T1000 (cell line): ENCODE data around the gene FIGNL2.

Experiments used
- DNase-seq: peaks from one replicate; lab custom pipeline; 2025; ENCODE audit warnings: mixed read lengths; lab: John Stamatoyannopoulos, UW

Gene FIGNL2

DNA sequence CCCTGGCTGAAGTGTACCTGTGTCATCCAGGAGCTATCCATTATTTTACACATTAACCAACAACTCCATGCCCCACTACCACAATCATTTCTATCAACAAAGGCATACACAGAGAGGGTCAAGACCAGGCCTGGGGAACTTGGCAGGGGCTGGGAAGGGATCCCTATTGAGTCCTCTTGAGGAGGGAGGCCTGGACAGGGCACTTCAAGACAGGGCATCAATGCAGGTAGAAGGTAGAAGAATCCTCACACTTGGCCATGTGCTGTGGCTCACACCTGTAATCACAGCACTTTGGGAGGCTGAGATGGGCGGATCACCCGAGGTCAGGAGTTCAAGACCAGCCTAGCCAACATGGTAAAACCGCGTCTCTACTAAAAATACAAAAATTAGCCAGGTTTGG is 26.0 kb upstream of the FIGNL2 start:
- DNase-seq, result no peak

DNA sequence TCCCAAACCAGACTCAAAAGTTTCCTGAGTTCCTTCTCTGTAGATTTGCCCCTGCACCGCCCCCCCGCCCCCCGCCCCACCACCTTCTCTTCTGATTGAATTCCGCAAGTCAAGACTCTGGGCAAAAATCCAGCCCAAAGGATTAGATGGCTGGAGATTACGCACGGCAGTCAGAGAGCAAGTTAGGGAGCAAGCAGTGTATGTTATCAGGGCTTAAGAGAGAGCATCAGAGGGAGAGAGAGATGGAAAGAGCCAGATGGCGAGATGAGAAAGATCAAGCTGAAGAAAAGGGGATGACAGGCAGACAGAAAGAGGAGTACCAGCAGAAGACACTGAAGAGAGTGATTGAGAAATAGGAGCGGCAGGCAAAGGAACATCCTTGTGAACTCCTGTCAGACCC is 25.5 kb upstream of the FIGNL2 start:
- no peak for DNase-seq

DNA sequence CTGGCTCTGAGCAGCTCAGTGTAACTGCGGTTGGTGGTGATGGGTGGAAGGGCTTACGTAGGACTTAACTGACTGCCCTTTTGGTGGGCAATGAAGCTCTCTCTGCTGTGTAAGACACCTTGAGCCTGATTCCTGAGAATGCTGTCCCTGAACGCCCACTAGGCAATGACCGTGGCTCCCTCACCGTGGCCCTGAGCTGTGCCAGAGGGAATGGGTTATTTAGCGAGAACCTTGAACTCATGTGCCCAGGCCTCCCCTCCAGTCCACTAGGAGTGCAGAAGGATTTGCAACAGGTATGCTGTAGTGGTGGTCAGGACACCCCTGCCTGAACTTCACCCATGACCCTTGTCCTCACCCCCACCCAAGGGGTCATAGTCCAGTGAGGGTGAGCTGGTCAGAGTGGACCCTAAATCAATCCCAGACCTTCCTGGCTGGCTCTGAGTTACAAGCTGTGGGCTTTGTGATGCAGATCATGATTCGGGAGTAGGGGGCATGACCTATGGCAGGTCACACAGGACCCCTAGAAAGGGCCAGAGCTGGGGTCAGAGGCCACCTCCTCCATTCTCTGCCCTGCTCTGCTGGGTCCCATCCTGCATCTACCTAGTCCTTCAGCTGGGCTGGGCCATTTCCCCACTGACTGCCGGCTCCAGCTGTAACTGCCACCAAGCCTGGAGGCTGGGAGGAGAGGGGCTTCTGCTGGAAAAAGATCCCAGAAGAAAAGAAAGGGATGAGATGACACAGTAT is 24.9 kb upstream of the FIGNL2 start:
- DNase-seq, result no peak

DNA sequence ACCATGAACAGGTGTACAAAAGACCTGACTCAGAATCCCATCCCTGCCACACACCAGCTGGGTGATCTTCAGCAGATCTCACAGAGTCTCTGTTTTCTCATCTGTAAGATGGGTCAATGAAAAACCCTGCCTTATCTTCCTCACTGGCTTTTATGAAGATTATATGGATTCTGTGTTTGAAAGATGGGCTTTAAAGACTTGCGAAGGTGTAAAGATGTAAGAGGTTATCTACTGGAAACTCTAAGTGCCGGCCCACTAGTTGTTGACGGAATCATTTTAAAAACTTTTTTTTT is 24.1 kb upstream of the FIGNL2 start:
- DNase-seq, result no peak

DNA sequence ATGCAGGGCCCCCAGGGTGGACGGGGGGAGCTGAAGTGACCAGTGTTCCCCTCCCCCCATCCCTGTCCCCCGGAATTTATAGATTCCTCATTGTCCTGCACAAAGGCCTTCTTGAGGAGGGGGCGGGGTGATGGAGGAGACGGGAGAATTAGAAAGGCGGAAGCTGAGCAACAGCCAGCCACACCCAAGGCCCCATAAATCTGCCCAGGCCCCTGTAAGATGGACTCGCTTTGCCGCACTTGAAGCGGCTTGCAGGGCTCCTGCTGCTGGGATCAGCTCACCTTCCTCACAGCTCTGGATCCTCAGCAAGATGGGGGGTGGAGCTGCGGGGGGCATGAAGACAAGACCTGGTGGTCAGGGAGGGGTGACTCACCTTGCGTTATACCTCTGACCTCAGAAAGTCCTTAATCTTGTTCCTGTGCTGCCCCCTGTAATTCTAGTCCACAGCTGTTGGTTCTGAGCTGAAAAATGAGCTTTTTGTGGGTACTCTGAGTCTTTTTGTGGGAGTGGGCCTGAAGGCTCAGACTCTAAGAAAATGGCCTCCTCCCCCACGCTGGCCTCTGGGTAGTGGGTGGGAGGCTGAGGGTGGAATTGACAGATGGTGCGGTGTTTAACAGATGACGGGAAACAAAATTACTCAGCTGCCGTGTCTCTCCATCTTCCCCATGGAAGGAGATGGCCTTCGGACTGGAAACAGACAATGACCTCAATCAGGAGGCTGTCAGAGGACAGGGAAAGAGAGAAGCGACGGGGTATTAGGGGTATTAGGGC is 23.6 kb upstream of the FIGNL2 start:
- no peak for DNase-seq

DNA sequence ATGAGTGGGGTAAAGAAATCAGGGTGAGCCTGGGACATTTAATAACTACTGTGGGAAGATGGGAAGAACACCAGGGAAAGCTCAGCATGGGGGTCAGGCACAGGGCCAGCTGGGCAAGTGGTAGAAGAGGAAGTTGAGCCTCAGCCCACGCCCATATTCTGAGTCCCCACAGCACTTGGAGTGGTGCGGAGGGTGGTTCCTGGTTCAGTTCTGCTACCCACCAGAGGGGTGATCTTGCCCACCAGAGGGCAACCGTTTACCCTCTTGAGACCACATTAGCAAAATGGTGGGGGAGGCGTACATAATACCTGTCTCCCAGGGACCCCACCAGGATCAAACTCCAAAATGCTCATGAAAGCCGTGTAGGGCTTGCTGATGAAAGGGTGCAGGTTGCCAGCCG is 22.6 kb upstream of the FIGNL2 start:
- DNase-seq, result no peak

DNA sequence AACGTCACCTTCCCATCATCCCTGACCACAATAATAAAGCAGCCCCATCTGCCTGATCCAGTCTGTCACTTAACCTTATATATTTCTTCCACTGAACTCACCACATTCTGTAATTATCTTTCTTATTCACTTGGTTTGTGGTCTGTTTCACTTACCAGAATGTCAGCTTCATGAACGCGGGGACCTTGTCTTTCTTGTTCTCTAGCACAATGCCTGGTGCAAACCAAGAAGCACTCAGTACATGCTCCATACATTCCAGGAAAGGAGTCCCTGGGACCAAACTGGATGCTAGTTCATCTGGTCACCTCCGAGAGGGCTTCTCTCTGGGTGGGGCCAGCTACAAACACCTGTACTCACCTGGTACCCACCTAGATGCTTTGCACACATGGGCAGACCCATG is 22.0 kb upstream of the FIGNL2 start:
- DNase-seq, result no peak

DNA sequence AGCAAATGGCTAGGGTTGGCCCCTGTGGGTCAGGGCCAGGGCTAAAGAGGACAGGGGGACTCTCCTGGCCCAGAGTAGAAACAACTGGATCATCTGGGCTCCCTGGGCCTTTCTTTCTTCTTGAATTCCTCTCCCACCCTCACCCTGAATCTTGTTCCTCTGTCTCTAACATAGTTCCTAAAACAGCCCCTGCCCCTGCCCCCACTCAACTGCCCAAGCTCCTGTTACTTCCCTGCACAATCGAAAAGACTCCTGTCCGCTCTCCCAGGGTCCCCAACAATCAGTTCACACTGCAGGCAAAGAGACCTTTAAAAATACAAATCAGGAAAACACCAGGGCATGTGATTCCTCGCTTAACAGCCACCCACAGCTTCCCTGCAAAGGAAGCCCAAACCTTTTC is 21.4 kb upstream of the FIGNL2 start:
- no peak for DNase-seq

DNA sequence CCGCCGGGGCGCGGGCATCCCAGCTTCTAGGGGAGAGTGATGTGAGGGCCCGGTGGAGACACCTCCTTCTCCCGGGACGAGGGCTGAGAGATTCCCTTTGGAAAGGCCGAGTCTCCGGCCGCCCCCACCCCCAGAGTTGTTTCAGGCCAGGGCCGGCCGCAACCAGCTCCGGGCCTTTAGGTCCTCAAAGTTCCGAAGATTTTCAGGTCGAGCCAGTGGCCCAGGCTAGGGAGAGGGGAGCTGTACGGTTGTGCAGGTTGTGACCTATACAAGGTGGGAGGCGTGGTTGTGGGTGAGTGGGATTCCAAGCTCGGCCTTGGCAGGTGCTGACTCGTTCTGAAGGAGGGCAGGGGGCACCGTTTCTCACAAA is 21.0 kb upstream of the FIGNL2 start:
- no peak for DNase-seq

DNA sequence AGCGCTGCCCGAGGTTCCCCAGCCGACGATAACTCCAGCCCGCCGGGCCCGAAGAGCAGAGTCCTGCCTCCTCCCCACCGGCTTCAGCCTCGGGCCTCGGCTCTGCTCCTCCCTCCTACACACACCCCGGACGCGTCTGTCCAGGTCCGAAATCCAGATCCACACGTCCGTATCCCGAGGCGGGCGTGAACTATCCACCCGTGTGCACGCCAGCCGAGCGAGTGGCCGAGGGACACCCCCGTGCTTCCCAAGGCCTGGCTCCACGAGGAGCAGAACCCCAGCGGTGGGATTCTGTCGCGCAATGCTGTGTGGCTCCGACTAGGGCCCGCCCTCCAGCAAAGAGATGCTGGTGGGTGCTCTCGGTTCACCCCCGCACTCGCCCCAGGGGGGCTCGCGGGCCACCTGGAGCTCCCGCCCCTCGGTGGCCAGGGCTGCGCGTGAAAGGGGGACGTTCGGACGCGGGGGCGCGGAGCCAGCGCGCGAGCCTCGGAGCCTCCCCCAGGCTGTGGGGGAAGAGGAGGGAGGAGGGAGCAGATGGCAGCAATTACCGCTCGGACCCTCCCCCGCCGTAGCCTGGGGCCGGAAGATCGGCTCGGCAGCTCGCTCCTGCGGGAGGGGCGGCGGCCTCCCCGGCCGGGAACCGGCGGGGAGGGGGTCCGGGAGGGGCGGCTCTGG is 20.4 kb upstream of the FIGNL2 start:
- no peak for DNase-seq

DNA sequence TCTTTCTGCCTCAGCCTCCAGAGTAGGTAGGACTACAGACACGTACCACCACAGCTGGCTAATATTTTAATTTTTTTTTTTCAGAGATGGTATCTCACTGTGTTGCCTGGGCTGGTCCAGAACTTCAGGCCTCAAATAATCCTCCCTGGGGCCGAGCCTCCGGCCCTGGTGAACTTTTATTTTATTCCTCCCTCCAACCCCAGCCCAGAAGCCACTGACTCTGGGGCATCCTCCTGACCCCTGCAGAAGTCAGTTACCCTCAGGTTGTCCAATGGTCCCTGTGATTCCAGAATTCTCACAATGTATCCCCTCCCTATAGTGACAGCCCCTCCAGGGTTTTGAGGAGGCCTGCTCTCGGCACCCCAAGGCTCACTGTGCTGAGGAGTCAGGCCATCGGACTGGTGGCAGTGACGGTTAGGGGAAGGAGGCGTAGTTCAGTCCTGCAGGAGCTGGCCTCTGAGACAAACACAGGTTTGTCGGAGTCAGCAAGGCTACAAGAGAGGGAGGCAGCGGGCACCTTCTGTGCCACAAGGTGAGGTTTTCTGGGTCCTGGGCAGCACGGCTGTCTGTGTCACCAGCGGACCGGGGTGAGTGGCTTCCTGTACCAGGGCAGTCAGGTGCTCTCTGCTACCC is 19.4 kb upstream of the FIGNL2 start:
- DNase-seq, result no peak

DNA sequence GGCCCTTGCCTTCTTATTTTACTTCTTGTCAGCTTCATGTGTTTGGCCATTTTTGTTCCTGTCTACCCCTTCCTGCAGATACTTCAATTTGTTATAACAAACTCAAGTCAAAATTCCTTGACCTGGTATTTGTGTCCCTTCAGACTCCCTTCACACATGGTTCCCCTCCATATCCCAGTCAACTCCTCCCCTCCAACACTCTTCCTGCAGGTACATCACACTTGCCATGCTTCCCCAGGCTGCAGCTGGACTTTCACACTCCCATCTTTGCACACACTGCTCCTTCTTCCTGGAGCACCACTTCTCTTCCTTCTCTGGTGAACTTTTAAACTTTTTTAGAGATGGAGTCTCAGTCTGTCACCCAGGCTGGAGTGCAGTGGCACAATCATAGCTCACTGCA is 18.9 kb upstream of the FIGNL2 start:
- DNase-seq, result no peak

DNA sequence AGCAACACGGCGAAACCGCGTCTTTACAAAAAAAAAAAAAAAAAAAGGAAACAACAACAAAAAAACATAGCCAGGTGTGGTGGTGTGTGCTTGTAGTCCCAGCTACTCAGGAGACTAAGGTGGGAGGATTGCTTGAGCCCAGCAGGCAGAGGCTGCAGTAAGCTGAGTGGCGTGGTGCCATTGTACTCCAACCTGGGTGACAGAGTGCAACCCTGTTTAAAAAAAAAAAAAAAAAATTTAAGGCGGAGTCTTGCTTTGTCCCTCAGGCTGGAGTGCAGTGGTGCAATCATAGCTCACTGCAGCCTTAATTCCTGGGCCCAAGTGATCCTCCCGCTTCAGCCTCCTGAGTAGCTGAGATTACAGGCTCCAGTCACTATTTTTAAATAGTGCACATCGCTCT is 18.2 kb upstream of the FIGNL2 start:
- no peak for DNase-seq

DNA sequence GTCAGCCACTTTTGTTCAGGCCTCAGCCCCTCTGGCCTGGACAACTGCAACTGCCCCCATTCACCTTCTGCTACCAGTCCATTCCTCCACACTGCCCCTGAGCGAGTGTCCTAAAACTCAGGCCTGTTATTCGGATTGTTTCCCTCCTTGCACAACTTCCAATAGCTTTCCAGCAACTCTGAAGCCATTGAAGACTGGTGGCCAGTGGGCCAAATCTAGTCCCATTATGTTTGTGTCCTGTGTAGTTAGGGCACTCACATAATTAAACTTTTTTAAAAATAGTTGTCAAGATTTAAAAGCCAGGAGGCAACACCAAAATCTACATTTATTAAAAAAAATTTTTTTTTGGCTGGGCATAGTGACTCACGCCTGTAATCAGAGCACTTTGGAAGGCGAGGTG is 17.8 kb upstream of the FIGNL2 start:
- no peak for DNase-seq

DNA sequence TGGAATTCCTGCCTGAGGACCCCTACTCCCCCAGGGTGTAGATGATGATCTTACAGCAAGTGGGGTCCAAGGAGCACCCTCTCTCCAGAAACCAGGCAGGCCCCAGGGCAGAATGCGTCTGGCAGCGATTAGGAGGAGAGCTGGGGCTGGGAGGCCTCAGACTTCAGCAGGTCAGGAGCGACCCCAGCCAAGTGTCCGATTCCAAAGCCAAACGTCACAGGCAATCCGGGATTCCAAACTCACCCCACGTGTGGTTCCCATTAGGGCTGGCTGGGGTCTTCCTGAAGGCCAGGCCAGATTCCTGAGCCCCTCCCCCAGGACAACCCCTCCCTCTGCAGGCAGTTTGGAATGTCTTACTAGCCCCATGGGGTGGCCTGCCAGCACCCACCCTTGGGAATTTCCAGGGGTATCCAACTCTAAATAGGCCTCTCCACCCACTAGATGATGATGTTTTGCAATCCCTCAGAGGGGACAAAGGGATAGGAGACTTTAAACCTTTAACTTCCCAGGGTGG is 17.3 kb upstream of the FIGNL2 start:
- no peak for DNase-seq

DNA sequence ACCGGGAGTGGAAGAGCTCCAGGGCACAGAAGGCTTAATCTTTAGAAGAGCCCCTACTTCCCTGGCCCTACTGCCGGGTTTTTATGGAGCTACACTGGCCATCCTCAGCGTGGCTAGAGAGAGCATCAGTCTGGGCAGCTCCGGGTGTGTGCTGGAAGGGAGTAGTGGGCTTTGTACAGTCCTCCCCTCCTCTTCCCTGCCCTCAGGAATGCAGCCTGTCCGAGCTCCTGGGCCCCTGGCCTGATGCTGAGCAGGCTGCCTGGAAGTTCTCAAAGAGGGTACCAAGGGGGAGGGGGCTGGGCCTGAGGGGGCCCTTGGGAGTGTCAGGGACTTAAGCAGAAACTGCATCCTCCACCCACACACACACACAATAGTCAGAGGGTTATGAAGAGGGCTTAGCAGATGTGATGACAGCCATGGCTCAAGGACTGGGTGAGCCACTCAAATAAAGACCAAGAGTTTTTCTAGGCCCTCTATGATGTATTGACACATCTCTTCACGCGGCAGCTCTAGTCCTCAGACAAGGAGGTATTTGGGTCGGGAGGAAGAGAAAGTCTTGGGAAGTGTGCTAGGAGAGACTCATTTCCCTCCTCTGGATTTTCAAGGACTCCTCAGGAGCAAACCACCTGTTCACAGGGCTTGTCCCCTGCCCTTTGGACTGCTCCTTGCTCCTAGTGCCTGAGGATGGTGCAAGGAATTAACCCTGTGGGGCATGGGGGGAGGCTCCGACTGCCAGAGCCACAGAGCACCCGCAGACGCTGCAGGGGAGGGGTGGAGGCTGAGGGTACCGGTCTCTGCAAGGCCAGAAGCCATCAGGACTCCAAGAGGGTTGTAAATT is 16.5 kb upstream of the FIGNL2 start:
- DNase-seq, result no peak

DNA sequence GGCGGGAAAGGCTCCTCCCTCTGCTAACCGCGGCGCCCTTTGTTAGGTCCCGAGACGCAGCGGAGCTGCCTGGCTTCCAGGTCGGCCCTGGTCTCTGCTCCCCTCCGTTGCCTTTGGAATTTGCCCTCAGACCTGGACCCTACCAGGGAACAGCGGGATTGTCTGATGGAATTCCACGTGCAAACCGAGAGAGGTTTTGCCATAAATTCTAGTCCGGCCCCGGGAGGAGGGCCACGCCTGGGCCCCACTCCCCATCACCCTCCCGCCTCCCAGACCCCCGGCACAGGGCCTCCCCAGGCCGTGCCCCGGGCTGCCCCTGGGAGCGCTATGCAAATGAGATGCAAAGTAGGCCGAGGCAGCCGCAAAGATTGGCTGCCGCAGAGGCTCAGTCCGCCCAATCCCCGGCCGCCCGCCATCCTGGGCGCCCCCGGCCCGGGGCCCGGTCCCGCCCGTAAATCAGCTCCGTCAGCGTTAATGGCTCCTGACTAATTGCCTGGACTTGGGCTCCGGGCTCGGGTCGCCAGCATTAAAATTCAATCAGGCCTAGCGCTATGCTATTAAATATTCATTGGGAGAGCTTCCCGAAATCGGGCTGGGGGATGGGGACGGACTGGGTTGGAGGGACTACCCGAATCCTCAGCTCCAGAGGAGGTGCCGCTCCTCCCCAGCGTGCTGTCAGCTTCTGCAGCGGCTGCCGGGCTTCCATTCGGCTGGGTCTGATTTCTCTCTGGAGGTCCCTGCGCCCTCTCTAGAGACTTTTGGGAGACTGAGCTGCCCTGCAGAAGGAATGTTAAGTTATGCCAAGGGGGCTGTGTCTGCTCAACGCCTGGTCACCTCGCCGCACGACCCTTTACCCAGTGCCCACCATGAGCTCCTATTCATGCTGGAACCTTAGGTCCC is 15.7 kb upstream of the FIGNL2 start:
- no peak for DNase-seq

DNA sequence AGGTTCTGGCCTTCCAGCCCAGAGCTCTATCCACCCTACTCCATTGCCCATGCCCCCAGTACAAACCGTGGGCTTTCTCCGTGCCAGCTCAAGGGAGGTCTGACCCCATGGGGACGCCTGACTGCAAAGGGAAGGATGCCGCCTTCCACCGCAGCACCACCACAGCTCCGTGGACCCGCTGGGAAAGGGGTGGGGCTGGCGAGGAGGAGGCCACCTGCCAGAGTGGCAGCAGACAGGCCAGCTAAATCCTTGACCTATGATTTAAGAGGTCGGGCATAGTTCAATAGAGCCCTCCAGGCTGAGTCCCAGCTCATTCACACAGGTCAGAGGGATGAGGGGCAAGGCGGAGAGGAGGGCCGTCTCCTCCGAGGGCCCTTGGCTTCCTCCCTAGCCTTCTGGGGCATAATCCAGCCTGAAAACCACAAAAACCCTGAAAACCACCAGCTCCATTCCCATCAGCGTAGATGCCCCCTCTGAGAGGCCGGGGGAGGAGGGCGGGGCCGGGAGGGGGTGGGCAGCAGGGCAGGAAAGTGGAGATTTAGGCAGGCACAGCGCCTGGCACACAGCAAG is 14.9 kb upstream of the FIGNL2 start:
- DNase-seq, result no peak

DNA sequence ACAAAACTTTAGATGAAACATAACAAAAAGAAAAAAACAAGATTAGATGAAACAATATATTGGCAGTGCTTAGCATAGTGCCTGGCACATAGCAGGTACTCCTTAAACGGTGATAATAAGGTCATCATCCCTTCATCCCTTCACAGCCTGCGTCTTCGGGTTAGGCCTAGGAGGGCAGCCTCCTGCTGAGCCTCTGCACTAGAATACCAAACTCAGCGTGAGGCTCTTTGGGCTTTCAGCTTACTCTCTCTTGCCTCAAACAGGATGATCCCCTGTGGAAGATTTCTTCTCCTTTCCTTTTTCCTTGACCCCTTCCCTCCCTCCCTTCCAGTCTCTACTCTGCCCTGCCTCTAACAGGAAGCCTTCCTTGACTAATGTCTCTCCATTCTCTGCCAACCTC is 14.4 kb upstream of the FIGNL2 start:
- no peak for DNase-seq

DNA sequence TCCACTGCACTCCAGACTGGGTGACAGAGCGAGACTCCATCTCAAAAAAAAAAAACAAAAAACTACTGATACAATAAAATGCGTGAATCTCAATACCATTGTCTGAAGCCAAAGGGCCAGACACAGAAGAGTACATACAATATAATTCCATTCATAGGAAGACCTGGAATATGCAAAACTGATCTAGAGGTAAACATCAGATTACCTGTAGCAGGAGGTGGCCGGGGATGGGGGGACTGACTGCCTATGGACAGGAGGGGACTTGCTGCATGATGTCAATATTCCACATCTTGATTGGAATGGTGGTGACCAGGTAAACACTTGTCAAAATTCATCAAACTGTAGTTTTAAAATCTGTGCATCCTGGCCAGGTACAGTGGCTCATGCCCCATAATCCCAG is 12.5 kb upstream of the FIGNL2 start:
- no peak for DNase-seq
